Fibroblast of lung (primary cell): ENCODE data around the gene SLIT1.

ENCODE experiments used
- CTCF ChIP-seq, 2 donors: IDR thresholded peaks in 1 of 2; conservative IDR thresholded peaks in 1 of 2; 1 replicate in 1 of 2; 2 replicates in 1 of 2; pipeline ENCODE4 v1.5.1; 2011 to 2012; ENCODE audit warnings: low read length in 2 of 2, control low read depth in 1 of 2, inconsistent platforms in 1 of 2, low read depth in 1 of 2, mild to moderate bottlenecking in 1 of 2
- EZH2 ChIP-seq: IDR thresholded peaks from 2 replicates; pipeline ENCODE4 v1.5.1; 2012; ENCODE audit warnings: low read length, control low read depth, mild to moderate bottlenecking; ENCODE audit errors: missing control alignments

- no peak for TF ChIP-seq CTCF (conservative IDR thresholded peaks at IDR 0.05 in 1 of 2, IDR thresholded peaks at IDR 0.05 in 1 of 2; ENCODE audit: low read depth in 1 of 2, low read length in 2 of 2)
- no peak for TF ChIP-seq EZH2
These were observed 34.3 kb downstream of the SLIT1 start for GRCh38 chr10:97151307-97151914.
